ENCODE results near the gene OTUB2.
"Not testable (repeated sequence)": the region's sequence is repeated elsewhere in the genome, so short reads cannot be mapped to it uniquely, and the experiment has no call there.

OTUB2 gene

DNA sequence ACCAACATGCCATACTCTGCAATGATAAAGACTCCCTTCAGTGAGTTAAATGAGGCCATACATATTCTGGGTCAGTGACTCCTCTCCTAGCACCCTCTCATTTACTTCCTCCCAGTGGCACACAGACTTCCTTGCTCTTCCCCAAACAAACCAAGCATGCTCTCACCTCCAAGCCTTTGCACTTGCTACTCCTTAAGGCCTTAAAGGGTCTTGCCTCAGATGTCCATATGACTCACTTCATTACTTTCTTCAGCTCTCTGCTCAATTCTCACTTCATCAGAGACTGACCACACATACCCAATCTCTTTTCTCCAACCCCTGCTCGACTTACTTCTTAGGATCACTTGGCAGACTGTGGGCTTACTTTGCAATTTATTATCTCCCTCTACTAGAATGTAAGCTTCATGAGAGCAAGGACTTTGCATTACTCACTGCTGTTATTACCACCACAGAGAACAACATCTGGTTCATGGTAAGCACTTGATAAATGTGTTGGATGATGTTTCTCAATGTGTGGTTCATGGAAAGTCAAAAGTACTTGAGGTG lies 32.1 kb downstream of the OTUB2 start:
- no peak for DNase-seq (ENCODE audit: low read depth)

DNA sequence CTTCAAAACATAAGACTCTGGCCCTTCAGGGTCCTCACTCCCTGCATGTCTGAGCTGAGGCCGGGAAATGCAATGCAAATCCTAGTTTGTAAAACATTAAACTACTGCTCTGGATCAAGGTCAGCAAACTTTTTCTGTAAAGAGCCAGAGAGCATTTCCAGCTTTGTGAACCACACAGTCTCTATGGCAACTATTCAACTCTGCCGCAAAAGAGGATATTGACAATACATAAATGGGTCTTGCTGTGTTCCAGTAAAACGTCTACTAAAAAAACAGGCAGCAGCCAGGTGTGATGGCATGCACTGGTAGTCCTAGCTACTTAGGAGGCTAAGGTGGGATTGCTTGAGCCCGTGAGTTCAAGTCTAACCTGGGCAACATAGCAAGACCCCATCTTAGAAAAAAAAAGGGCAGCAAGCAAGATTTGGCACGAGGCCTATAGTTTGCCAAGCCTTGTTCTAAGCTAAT lies 32.6 kb downstream of the OTUB2 start:
- no peak for DNase-seq (ENCODE audit: low read depth)

DNA sequence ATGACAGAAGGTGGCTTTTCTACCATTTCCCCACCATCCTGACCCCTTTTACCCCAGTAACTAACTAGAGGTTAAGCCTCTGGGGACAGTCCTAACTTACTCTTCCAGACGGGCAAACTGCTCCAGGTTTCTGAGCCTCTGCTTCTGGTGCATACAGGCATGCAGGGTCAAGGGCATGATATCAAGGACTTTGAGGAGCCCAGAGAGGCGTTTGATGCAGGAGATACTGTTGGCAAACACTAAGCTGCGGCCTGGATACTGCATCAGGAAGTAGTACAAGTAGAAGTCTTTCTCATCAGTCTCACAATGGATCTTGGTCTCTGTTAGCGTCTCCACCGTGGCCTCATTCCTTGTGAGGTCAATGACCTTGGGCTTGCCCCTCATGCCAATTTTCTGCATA lies 33.9 kb downstream of the OTUB2 start:
- DNase-seq (ENCODE audit: low read depth), result no peak

DNA sequence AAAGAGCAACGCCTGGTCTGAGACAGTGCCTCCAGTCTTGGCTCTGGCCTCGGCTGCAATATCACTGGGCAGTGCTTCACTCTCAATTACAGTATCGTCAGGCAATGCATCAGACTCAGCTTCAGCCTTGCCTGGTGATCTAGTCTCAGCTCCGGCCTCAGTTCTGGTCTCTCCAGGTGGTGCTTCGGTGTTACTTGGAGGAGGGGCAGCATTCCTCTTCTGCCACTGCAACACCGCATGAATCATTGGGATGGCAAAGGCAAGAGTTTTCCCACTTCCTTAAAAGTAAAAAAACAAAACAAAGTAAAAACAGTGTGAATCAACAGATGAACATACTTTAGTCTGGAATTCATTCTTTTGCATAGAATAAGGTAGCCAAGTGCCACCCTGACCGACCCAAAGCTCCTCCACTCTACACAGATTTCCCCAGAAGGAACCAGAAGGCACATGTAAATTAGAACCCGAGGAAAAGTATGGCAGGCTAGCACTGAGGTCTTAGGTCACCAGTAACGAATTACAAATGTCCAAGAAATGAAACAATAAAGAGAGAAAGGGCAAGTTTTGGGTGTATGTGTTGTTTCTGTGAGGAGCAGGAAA lies 36.3 kb downstream of the OTUB2 start:
- DNase-seq (ENCODE audit: low read depth), result no peak

DNA sequence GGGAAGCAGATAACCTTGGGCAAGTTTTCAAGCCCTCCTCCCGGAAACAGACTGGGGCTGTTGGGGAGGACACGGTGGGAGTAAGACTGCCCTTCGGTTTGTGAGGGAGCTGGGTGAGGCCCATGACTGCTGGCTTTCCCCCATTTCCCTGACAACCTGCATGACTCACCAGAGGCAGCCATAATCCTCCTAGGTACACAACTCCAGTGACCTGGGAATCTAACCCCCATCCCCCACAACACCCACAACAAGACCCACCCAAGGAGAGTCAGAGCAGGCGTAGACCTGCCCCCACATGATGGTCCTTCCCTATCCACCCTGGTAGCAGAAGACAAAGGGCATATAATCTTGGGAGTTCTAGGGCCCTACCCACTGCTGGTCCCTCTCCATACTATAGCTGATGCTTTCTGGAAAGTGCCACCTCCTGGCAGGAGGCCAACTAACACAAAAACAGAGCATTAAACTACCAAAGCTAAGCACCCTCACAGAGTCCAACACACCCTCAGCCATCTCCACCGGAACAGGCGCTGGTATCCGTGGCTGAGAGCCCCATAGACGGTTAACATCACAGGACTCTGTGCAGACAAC lies 40.0 kb downstream of the OTUB2 start:
- DNase-seq (ENCODE audit: low read depth), result no peak

DNA sequence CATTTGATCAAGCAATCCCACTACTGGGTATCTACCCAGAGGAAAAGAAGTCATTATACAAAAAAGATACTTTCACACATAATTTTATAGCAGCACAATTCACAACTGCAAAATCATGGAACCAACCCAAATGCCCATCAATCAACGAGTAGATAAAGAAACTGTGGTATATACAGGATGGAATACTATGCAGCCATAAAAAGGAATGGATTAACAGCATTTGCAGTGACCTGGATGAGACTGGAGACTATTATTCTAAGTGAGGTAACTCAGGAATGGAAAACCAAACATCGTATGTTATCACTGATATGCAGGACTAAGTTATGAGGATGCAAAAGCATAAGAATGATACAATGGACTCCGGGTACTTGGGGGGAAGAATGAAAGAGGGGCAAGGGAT lies 45.9 kb downstream of the OTUB2 start:
- not testable (repeated sequence) for DNase-seq (ENCODE audit: low read depth)

DNA sequence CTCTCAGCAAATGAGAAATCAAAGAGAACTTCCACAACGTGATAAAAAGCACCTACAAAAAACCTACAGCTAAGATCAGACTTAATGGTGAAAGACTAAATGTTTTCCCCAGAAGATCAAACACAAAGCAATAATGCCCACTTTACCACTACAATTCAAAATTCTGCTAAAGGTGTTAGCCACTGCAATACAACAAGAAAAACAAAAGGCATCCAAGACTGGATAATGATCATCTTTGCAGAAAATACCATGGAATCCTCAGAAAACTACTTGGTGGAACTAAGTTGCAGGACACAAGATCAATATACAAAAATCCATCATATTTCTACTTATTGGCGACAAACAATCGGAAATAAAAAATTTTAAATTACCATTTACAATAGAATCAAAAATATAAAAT lies 48.4 kb downstream of the OTUB2 start:
- no peak for DNase-seq (ENCODE audit: low read depth)

DNA sequence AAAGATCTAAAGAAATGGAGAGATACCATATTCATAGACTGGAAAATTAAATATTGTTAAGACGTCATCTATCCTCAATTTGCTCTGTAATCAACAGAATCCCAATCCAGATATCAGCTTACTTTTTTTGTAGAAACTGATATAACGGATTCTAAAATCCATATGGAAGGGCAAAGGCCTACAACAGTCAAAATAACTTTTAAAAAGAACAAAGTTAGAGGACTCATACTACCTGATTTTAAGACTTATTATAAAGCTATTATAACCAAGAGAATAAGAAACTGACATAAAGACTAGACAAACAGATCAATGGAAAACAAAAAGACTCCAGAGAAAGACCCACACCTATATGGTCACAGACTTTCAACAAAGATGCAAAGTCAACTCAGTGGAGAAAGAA lies 48.9 kb downstream of the OTUB2 start:
- DNase-seq (ENCODE audit: low read depth), result no peak

DNA sequence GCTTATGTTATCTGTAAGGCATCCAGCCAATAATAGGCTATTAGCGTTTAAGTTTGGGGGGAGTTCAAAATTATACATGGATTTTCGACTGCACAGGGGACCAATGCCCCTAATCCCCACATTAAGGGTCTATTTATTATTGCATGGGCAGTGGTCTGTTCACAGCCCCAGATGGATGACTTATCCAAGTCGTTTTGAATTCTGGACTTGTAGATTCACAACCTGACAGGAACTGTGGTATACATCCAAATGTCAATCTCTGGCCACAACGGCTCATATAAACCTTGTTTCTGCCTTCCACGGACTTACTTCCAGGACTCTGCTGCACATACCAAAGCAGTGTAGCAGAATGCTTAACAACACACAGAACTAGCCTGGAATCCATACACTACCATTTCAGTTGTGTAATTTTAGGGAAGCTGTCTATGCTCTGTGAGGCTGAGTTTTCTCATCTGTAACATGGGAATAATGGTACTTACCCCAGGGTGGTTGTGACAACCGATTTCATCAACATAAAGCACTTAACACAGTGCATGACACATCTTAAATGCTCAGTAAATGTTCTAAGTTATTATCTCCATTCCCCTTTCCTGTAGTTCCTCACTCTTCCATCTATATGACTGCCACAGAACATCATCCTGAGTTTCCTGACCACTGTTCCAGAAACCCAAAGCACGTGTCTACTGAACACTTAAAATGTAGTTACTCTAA lies 51.1 kb downstream of the OTUB2 start:
- no peak for DNase-seq (ENCODE audit: low read depth)

DNA sequence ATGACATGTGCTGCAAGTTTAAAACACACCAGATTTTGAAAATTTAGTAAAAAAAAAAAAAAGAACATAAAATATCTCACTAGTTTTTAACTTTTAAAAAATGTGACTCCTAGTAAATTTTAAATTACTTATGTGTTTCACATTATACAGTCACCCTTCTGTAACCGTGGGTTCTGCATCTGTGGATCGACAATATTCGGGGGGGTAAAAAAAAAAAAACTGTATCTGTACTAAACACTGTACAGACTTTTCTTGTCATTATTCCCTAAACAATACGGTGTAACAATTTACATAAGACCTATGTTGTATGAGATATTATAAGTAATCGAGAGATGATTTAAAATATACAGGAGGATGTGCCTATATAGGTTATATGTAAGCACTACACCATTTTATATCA lies 51.7 kb downstream of the OTUB2 start:
- no peak for DNase-seq (ENCODE audit: low read depth)

DNA sequence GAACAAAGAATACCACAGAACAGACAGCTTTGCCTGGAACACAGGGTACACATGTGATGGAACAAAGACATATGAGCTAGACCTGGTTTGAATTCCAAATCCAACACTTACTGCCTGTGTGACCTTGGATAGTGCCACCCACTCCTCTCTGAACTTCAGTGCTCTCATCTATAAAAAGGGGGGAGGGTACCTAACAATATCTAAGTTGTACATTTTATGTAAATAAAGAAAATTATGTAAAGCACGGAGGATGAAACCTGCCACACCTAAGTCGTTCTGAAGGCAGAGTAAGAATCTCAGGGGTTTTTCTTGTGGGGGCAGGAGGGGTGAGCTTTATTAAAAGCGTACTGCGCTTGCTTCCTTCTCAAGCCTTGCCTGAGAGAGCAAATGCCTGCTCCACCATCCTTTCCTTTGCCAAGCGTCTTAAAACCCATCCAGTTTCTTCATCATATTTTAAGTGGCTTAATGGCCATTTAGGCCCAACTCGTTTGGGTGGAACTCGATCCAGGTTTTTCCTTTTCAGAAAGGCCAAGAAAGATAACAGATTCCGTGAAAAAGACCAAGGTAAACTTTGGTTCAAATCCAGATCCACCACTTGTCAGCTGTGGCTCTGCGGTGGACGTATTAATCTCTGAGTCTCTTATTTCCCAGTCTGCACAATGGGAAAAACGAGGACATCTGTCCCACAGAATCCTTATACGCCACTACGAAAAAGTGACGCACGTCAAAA lies 53.9 kb downstream of the OTUB2 start:
- no peak for DNase-seq (ENCODE audit: low read depth)

DNA sequence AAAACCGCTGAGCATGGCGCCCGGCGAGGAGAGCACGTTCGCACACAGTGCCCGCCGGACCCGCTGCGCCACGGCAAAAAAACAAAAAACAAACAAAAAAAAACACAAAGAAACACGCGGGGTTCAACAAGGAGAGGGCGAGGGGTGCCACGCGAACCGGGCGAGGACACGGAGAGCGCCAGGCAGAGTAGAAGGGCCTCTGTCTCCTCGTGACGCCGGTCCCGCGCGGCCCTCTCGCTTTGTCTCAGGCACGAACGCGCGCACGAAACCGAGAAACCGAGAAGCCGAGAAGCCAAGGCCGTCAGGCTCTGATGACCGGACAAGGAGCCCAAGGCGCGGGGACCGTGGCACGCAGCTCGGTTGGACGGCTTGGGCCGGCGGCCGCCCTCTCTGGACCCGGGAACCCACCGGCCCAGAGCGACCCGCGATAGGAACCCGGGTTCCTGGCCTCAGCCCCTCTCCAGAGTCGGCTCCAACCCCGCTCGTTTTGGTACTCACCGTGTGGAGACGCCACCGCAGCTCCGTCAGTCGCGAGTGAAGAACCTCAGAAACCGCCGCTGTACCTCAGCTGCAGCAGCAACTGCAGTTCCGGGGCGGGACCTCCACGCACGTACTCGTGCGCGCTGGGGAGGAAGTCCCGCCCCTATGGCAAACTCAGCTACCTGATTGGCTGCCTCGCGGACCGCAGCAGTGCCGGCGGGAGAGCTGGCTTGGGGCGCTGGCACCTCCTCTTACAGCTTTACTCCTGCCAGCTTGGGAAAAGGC lies 54.7 kb downstream of the OTUB2 start, which contains the start of the genes DDX24 and IFI27L1:
Gene DDX24 (minus strand): TSS at position 582 of the 765 bp plus-strand sequence. CDS start 1,460 bp downstream, outside the sequence.
Gene IFI27L1 (plus strand): TSS at position 690 of the 765 bp plus-strand sequence. CDS start 15,628 bp downstream, outside the sequence.
- DNase-seq (ENCODE audit: low read depth), result peak; percentile 82

DNA sequence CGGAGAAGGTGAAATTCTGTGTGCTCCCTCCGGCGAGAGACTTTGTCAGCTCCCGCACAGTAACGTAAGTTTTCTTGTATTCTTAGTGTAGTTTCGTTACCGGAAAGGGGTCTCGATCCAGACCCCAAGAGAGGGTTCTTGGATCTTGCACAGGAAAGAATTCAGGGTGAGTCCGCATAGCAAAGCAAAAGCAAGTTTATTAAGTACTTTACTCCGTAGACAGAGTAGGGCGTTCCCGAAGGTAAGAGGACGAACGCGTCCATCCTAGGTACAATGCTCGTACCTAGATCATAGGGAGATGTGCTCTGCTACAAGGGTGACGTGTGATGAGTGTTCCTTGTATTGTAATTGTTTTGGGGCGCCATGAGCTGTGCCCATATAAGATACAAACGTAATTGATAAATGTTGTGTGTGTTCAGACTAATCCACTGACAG lies 55.3 kb downstream of the OTUB2 start:
- no peak for DNase-seq (ENCODE audit: low read depth)

DNA sequence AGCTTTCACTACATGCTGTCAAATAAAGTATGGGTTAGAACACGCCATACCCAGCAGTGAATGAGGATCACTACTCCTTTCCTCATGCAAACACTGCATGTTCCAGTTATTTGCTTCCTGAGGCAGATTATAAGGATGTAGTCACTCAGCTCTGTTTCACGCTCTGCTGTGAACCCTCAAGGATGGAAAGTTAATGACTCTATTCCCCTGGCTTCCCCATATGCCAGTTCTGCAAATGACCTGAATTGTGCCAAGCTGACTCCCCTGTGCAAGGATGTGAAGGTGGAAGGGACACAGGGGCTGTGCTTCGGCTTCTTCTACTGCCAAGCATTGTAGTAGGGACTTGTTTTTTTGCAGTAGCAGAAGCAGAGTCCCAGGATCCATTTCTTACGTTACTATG lies 61.8 kb downstream of the OTUB2 start:
- DNase-seq (ENCODE audit: low read depth), result no peak

DNA sequence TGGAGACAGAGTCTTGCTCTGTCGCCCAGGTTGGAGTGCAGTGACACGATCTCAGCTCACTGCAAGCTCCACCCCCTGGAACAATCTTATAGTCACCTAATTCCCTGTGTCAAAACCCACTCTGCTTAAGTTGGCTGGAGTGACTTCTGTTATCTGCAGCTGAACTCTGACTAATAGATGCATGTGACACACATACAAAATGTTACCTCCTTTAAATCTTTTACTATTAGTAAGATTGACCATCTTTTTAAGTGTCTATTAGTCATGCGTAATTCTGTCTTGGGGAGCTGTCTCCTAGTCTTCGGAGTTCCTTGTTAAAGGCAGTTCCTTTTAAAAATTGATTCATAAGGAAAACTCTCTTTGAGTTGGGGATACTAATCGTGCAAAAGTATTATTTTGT lies 62.4 kb downstream of the OTUB2 start:
- DNase-seq (ENCODE audit: low read depth), result no peak

DNA sequence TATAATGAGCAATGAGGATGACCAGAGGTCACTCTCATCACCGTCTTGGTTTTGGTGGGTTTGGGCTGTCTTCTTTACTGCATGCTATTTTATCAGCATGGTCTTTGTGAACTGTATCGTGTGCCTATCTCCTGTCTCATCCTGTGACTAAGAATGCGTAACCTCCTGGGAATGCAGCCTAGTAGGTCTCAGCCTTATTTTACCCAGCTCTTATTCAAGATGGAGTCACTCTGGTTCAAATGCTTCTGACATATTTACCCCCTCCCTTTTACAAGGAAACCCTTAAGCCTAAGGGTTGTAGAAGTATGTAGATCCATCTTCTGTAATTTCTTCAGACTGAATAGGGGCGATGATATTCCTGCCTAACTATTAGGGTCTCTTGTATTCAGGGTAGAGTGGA lies 63.3 kb downstream of the OTUB2 start:
- no peak for DNase-seq (ENCODE audit: low read depth)

DNA sequence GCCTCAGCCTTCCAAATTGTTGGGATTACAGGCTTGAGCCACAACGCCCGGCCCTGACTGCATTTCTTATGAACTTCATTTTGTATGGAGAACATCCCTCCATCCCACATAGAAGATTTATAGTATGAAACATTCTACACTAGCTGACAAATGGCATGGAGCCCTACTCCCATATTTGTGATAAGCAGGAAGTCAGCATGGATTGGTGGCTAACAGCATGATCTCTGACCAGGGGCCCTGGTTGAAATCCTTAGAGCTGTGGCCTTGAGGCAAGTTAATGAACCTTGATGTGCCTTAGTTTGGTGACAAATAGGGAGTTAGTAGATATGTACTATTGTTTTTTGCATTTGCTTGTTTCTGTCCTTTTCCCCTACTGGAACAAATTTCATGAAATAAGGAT lies 67.3 kb downstream of the OTUB2 start:
- no peak for DNase-seq (ENCODE audit: low read depth)

DNA sequence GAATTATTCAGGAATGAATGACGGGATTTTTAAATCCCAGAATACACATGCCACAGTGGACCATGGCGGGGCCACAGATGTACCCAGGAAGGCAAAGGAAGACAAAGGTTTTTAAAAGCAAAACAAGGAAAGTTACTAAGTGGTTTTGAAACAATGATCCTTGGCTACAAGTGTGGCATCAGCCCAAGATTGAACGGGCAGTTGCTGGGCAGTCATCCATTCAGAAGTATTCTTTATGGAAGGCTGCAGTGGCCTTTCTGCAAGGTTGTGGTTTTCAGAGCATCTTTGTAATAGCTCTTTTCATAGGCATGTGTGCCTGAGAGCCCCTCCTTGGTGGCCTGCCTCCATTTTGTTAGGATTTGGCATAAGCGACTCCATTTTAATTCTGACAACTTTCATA lies 71.0 kb downstream of the OTUB2 start:
- DNase-seq (ENCODE audit: low read depth), result no peak
